ENCODE results near the gene NUDT19. TPM values are rescaled to one million over a fixed set of nuclear protein-coding genes. Genes with fewer than 3 reads are reported as not detected.
"Not testable (repeated sequence)": the region's sequence is repeated elsewhere in the genome, so short reads cannot be mapped to it uniquely, and the experiment has no call there.

The NUDT19 gene
- total RNA-seq, 2 donors from 2014 or later: 9.1 to 18.0 TPM

GRCh38 chr19:32743447-32743846, 51.8 kb downstream of the NUDT19 start:
- TF ChIP-seq CTCF (IDR thresholded peaks at IDR 0.05): no peak
- Histone ChIP-seq H3K4me3 (no peak overlapping the region), H3K27me3 (no peaks in the 10 kb centered on the region), H3K36me3 (no peaks in the 10 kb centered on the region), H3K27ac (no peak overlapping the region), H3K4me1 (no peaks in the 10 kb centered on the region), H3K9me3 (no peaks in the 10 kb centered on the region)
- no peak for DNase-seq (ENCODE audit: low spot score)

- Histone ChIP-seq H3K9me3 (no peaks in the 10 kb centered on the region), H3K27me3 (no peaks in the 10 kb centered on the region), H3K27ac (no peak overlapping the region), H3K4me1 (no peaks in the 10 kb centered on the region), H3K36me3 (no peaks in the 10 kb centered on the region), H3K4me3 (no peak overlapping the region)
- no peak for TF ChIP-seq CTCF (IDR thresholded peaks at IDR 0.05)
- DNase-seq (ENCODE audit: low spot score): no peak
These were observed 53.1 kb downstream of the NUDT19 start for GRCh38 chr19:32744555-32745325.

- DNase-seq (ENCODE audit: low spot score); H3K27me3 ChIP-seq; H3K27ac ChIP-seq; H3K4me1 ChIP-seq; H3K9me3 ChIP-seq; H3K4me3 ChIP-seq; H3K36me3 ChIP-seq: not testable (repeated sequence)
These were observed 54.1 kb downstream of the NUDT19 start for GRCh38 chr19:32745594-32746251.

GRCh38 chr19:32746631-32747196, 55.1 kb downstream of the NUDT19 start:
- H3K36me3 ChIP-seq; H3K27me3 ChIP-seq; H3K4me3 ChIP-seq; H3K27ac ChIP-seq; H3K9me3 ChIP-seq; H3K4me1 ChIP-seq; DNase-seq (ENCODE audit: low spot score): not testable (repeated sequence)

GRCh38 chr19:32748497-32748896, 56.9 kb downstream of the NUDT19 start:
- no peaks in the 10 kb centered on the region for H3K4me1 ChIP-seq
- no peak overlapping the region for H3K27ac ChIP-seq
- no peak for DNase-seq (ENCODE audit: low spot score)
- no peak for TF ChIP-seq CTCF (IDR thresholded peaks at IDR 0.05)
- H3K4me3 ChIP-seq: no peak overlapping the region
- H3K27me3 ChIP-seq: no peaks in the 10 kb centered on the region
- H3K9me3 ChIP-seq: no peaks in the 10 kb centered on the region
- no peaks in the 10 kb centered on the region for H3K36me3 ChIP-seq

- H3K27me3 ChIP-seq: no peaks in the 10 kb centered on the region
- H3K27ac ChIP-seq: no peak overlapping the region
- H3K4me1 ChIP-seq: no peaks in the 10 kb centered on the region
- no peaks in the 10 kb centered on the region for H3K9me3 ChIP-seq
- DNase-seq (ENCODE audit: low spot score): no peak
- no peaks in the 10 kb centered on the region for H3K36me3 ChIP-seq
- no peak for TF ChIP-seq CTCF (IDR thresholded peaks at IDR 0.05)
- H3K4me3 ChIP-seq: no peak overlapping the region
These were observed 57.3 kb downstream of the NUDT19 start for GRCh38 chr19:32748948-32749347.

Measured in right atrium auricular region (tissue), 2 donors.